ENCODE results near the gene OR8G5.

OR8G5 gene

DNA sequence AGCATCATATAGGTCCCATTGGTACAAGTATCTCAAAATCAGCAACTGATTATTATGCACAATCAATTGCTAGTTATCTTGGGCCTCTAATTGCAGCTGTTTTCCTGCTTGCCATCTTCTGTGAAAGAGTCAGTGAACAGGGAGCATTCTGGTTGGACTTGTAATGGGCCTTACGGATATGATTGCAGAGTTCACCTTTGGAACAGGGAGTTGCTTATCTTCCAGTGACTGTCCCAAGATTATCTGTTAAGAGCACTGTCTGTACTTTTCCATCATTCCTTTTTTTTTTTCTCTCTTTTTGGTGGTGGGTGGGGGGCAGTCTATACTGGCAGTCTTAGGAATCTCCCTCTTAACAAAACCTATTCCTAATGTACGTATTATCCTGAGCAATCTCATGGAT is 17.8 kb downstream of the OR8G5 start:
- no peak for DNase-seq (ENCODE audit: low spot score)

DNA sequence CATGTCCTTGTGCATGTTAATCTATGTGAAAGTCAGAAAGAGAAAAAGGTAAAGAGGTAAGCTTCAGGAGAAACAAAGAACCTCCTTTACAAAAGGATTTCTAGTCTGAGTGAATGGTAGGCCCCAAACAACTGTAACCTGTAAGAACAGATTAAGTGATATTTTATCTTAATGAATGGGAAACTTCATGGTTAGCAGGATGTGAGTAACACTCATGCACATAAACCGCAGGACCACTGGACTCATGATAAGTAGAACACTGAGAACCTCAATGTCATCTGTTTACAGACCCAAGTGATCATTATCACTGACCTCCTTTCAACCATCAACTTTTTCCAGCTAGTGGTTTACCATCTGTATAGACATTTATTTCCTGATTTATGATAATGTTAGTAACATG is 19.9 kb downstream of the OR8G5 start:
- no peak for DNase-seq (ENCODE audit: low spot score)
- no peak for TF ChIP-seq CTCF (IDR thresholded peaks at IDR 0.05; ENCODE audit: extremely low read depth, missing control alignments)

More for the DNA sequence above, 17.8 kb downstream of the OR8G5 start:
- TF ChIP-seq CTCF (IDR thresholded peaks at IDR 0.05; ENCODE audit: extremely low read depth, missing control alignments) = no peak

GRCh38 chr11:124277207-124277606 is 21.0 kb downstream of the OR8G5 start:
- no peak for TF ChIP-seq CTCF (IDR thresholded peaks at IDR 0.05; ENCODE audit: extremely low read depth, missing control alignments)

DNA sequence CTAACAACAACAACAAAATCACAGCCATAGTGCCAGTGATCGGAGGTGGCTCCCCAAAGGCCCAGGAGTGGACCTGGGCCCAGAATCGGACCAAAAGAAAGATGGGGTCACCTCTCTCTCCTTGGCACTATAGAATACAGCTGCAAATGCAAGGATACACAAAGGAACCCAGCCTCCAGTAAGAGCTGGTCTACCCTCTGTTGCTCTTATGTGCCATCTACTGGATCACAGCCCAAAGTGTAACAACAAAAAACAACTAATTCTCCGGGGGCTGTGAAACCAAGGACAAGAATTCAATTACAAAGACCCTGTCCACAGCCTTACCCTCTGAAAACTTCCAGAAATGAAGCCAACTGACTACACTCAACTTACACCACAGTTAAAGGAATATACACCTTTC is 21.6 kb downstream of the OR8G5 start:
- TF ChIP-seq CTCF (IDR thresholded peaks at IDR 0.05; ENCODE audit: extremely low read depth, missing control alignments) = no peak
- DNase-seq (ENCODE audit: low spot score) = no peak

More at GRCh38 chr11:124277207-124277606, 21.0 kb downstream of the OR8G5 start:
- no peak for DNase-seq (ENCODE audit: low spot score)

DNA sequence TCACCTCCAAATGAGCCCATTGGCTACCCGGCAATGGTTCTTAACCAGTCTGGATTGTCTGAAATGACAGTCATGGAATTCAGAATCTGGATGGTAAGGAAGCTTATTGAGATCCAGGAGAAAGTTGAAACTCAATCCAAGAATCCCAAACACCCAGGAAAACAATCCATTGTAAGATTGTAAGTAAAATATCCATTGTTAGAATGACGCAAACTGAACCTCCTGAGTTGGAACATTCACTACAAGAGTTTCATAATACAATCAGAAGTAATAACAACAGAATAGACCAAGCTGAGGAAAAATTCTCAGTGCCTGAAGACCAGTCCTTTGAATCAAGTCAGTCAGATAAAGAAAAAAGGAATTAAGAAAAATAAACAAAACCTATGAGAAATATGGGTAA is 22.1 kb downstream of the OR8G5 start:
- DNase-seq (ENCODE audit: low spot score) = no peak
- TF ChIP-seq CTCF (IDR thresholded peaks at IDR 0.05; ENCODE audit: extremely low read depth, missing control alignments) = no peak

DNA sequence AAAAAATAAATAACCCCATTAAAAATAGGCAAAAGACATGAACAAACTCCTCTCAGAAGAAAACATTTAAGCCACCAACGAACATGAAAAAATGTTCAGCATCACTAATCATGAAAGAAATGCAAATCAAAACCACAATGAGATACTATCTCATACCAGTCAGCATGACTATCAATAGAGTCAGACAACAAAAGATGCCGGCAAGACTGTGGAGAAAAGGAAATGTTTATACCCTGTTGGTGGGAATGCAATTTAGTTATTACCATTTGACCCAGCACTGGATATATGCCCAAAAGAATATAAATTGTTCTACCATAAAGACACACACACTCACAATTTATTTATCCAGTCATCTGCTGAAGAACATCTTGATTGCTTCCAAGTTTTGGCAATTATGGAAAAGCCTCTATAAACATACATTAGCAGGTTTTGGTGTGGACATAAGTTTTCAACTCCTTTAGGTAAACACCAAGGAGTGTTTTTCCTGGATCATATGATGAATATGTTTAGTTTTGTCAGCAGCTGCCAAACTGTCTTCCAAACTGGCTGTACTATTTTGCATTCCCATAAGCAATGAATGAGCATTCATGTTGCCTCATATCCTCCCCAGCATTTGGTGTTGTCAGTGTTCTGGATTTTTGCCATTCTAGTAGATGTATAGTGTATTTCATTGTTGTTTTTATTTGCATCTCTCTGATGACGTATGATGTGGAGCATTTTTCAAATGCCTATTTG is 29.6 kb downstream of the OR8G5 start:
- TF ChIP-seq CTCF (IDR thresholded peaks at IDR 0.05; ENCODE audit: extremely low read depth, missing control alignments) = no peak
- no peak for DNase-seq (ENCODE audit: low spot score)

GRCh38 chr11:124294687-124295086 is 38.5 kb downstream of the OR8G5 start:
- no peak for DNase-seq (ENCODE audit: low spot score)
- TF ChIP-seq CTCF (IDR thresholded peaks at IDR 0.05; ENCODE audit: extremely low read depth, missing control alignments) = no peak

Measured in GM20000 (cell line).